HG02973 (cell line): ENCODE measurements around the gene SLC7A9.
"Not testable (repeated sequence)": the region's sequence is repeated elsewhere in the genome, so short reads cannot be mapped to it uniquely, and the experiment has no call there.

Source experiments
- ATAC-seq: cut with Tn5 transposase; IDR thresholded peaks from one replicate; pipeline ENCODE4 v1.9.1; 2021; ENCODE audit warnings: moderate library complexity; ENCODE audit not compliant: unreplicated experiment

Gene SLC7A9

GRCh38 chr19:32802840-32803239 lies 66.7 kb downstream of the SLC7A9 start:
- no peak for ATAC-seq

DNA sequence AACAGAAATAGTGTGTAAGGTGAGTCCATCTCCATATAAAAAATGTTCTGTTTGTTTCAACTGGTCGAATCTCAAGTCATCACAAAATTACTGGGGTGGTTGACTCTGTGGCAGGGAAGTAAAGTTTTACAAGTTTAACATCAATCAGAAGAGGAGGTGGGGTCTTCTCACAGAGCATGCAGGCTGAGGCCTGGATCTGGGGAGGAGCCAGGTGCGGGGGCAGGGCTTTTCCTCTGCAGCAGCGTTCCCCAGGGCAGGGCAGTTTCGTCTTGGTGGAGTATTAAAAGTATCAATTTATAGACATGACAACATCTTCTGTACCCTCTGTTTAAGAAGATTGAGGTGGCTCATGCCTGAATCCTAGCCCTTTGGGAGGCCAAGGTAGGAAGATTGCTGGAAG lies 68.8 kb downstream of the SLC7A9 start:
- no peak for ATAC-seq

DNA sequence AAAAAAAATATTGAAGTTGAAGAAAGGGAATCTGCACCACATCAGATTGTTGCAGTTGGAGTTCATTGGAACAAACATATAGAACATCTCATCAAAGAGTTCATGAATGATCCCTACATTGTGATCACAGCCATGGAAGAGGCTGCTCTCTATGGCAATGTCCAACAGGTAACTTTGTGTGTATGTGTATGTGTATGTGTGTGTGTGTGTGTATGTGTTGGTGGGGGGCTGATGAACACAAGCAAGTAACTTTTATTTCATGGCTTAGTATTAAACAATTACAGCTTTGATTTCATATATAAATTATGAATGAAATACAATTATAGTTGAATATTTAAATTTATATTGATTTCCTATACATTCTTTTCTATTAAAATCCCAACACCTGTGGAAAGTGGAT lies 69.4 kb downstream of the SLC7A9 start:
- no peak for ATAC-seq

- no peak for ATAC-seq
Measured at GRCh38 chr19:32798201-32798600, 71.4 kb downstream of the SLC7A9 start.

- no peak for ATAC-seq
Measured at GRCh38 chr19:32789429-32789828, 80.1 kb downstream of the SLC7A9 start.

DNA sequence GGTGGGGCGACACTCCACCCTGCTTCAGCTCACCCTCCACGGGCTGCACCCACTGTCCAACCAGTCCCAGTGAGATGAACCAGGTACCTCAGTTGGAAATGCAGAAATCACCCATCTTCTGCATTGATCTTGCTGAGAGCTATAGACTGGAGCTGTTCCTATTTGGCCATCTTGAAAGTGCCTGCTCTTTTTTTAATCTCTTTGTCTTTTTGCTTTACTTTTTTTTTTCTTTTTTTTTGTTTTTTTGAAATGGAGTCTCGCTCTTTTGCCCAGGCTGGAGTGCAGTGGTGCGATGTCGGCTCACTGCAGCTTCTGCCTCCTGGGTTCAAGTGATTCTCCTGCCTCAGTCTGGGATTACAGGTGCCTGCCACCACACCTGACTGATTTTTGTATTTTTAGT lies 81.7 kb downstream of the SLC7A9 start:
- not testable (repeated sequence) for ATAC-seq

GRCh38 chr19:32787161-32787813 lies 82.3 kb downstream of the SLC7A9 start:
- ATAC-seq = not testable (repeated sequence)

DNA sequence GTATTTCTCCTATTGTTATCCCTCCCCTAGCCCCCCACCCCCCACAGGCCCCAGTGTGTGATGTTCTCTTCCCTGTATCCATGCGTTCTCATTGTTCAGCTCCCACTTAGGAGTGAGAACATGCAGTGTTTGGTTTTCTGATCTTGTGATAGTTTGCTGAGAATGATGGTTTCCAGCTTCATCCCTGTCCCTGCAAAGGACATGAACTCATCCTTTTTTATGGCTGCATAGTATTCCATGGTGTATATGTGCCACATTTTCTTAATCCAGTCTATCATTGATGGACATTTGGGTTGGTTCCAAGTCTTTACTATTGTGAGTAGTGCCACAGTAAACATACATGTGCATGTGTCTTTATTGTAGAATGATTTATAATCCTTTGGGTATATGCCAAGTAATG lies 87.5 kb downstream of the SLC7A9 start:
- ATAC-seq = not testable (repeated sequence)

DNA sequence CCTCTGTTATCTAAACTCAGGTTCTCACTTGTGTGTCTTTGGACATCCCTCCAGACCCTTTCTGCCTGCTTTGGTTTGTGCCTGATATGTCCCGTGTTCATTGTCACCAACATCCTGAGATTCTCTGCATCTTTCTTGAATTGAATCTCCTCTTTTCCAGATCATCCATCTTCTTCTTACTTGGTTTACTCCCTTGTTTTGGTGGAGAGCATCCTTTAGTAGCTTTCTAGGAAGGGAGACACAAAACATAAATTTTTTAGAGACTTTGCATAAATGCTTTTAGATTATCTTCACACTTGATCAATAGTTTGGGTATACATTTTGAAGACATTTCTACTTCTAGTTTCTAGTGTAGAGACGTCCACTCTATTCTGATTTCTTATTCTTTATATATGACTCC lies 88.3 kb downstream of the SLC7A9 start:
- no peak for ATAC-seq
